Epidermal melanocyte (primary cell): ENCODE measurements around the gene APOC4.
A peak's percentile ranks its signal among the peaks of the same experiment; 100 is the strongest.
"Not testable (repeated sequence)": the region's sequence is repeated elsewhere in the genome, so short reads cannot be mapped to it uniquely, and the experiment has no call there.

Experiments
- DNase-seq: peaks from one replicate; pipeline ENCODE4 v3.0.0; 2011; ENCODE audit warnings: low spot score; ENCODE audit not compliant: insufficient read length

APOC4 gene

GRCh38 chr19:44914433-44915206 lies 27.4 kb upstream of the APOC4 start, which contains the start of gene APOC1:
TSS of gene APOC1 (plus strand) at chr19:44914608. CDS start at chr19:44914892, 284 bp downstream.
- peak; percentile 98 for DNase-seq

- DNase-seq = no peak
Observed at GRCh38 chr19:44924243-44924725, 17.8 kb upstream of the APOC4 start.

GRCh38 chr19:44925114-44925891 lies 16.7 kb upstream of the APOC4 start:
- peak; percentile 68 for DNase-seq

- DNase-seq = not testable (repeated sequence)
Observed at GRCh38 chr19:44926245-44927077, 15.6 kb upstream of the APOC4 start.

- DNase-seq = no peak
Observed at GRCh38 chr19:44927746-44928145, 14.3 kb upstream of the APOC4 start.

GRCh38 chr19:44930088-44930487 lies 11.9 kb upstream of the APOC4 start:
- DNase-seq = no peak

- DNase-seq = no peak
Observed at GRCh38 chr19:44931541-44931940, 10.5 kb upstream of the APOC4 start.

- DNase-seq = no peak
Observed at GRCh38 chr19:44939668-44940067, 2.4 kb upstream of the APOC4 start.

- no peak for DNase-seq
Observed at GRCh38 chr19:44943801-44944249, 1.8 kb downstream of the APOC4 start.

GRCh38 chr19:44947041-44947581 lies 5.1 kb downstream of the APOC4 start:
- no peak for DNase-seq

- no peak for DNase-seq
Observed at GRCh38 chr19:44948237-44948636, 6.2 kb downstream of the APOC4 start.

GRCh38 chr19:44948763-44949374 lies 6.8 kb downstream of the APOC4 start:
- no peak for DNase-seq

GRCh38 chr19:44949550-44949949 lies 7.5 kb downstream of the APOC4 start:
- DNase-seq = no peak

- peak; percentile 82 for DNase-seq
Observed at GRCh38 chr19:44951179-44952159, 9.4 kb downstream of the APOC4 start.

- no peak for DNase-seq
Observed at GRCh38 chr19:44954278-44954648, 12.2 kb downstream of the APOC4 start.

GRCh38 chr19:44954649-44955504 lies 12.8 kb downstream of the APOC4 start, which contains the start of gene CLPTM1:
TSS of gene CLPTM1 (plus strand) at chr19:44955380. CDS start at chr19:44955396, 16 bp downstream.
- peak; percentile 98 for DNase-seq

- no peak for DNase-seq
Observed at GRCh38 chr19:44955505-44956439, 13.7 kb downstream of the APOC4 start.
